Activated gamma-delta T cell treated with Interleukin-2 at 50 U/mL for 16 hours (primary cell): ENCODE data around the gene CLEC3A.
"Not testable (repeated sequence)": the region's sequence is repeated elsewhere in the genome, so short reads cannot be mapped to it uniquely, and the experiment has no call there.

Experiments
- DNase-seq: peaks from one replicate; pipeline ENCODE4 v3.0.0-alpha.2; 2020

Gene CLEC3A, protein sequence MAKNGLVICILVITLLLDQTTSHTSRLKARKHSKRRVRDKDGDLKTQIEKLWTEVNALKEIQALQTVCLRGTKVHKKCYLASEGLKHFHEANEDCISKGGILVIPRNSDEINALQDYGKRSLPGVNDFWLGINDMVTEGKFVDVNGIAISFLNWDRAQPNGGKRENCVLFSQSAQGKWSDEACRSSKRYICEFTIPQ

DNA sequence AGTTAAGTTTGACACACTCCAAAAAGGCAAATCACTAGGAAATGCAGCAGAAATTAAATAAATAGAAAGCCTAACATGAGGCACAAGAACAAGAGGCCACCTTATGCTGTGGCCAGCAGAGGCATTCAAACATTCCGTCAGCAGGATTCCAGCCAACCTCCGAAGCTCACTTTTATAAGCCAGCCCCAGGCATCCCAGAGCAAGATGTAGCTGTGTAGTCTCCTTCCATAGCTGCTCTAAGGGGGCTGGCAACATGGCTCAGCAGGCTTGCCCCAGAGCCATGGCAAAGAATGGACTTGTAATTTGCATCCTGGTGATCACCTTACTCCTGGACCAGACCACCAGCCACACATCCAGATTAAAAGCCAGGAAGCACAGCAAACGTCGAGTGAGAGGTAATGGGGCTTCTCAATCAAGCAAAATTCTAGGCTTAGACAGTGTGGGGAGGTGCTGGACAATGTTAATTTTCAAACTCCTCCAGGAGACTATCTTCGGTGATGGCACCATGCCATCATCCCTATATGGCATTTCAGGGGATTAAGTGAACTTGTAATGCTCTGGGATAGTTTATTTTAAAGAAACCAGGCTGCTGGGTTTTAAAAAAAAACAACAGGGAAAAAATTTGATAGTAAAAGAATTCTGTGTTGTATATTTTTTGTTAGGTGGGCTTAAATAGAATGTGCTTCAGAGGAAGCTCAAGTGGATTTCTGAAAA lies at the start of gene CLEC3A:
Gene CLEC3A (plus strand): TSS at position 202 of the 714 bp plus-strand sequence. CDS start 79 bp downstream, at position 281.
- DNase-seq, result no peak

DNA sequence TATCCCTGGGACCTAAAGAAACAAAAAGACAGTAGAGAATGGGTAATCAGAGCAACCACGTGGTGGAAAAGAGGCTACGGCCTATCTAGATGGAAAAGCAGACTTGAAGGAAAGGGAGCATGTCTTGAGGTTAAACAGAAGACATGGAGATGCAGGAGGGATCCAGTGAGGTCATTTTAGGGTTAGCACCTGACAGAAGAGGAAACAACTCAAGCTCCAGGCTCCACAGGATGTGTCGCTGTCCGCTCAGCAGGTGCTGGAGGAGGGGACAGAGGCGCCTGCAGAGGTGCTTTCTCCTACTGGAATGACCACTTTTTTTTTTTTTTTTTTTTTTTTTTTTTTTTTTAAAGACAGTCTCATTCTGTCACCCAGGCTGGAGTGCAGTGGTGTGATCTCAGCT lies 47.5 kb upstream of the CLEC3A start:
- DNase-seq, result no peak

GRCh38 chr16:77975942-77976341 lies 46.4 kb upstream of the CLEC3A start:
- DNase-seq, result no peak

- no peak for DNase-seq
Measured at GRCh38 chr16:77977339-77977738, 45.0 kb upstream of the CLEC3A start.

- DNase-seq, result no peak
Measured at GRCh38 chr16:77985111-77985510, 37.2 kb upstream of the CLEC3A start.

- DNase-seq, result no peak
Measured at GRCh38 chr16:77986011-77986740, 36.2 kb upstream of the CLEC3A start.

- DNase-seq, result no peak
Measured at GRCh38 chr16:77987810-77988209, 34.5 kb upstream of the CLEC3A start.

GRCh38 chr16:77989846-77990245 lies 32.5 kb upstream of the CLEC3A start:
- no peak for DNase-seq

DNA sequence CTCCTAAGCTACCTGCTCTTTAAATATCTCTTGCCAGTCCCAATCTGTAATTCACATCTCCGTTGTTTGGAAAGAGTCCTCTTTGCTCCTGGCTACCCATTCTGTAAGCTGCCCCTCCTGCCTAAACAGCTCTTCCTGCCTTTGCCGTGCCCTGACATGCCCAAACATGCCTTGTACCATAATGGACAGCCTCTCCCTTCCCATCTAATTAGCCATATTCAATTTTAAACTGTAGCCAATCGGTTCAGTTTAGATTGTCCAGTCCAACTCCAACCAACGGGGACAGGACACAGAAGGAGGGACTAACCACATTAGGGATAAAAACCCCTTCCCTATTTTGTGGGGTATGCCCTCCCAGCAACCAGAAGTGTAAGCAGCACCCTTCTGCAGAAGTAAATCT lies 30.6 kb upstream of the CLEC3A start:
- no peak for DNase-seq

GRCh38 chr16:77992381-77992780 lies 30.0 kb upstream of the CLEC3A start:
- not testable (repeated sequence) for DNase-seq

DNA sequence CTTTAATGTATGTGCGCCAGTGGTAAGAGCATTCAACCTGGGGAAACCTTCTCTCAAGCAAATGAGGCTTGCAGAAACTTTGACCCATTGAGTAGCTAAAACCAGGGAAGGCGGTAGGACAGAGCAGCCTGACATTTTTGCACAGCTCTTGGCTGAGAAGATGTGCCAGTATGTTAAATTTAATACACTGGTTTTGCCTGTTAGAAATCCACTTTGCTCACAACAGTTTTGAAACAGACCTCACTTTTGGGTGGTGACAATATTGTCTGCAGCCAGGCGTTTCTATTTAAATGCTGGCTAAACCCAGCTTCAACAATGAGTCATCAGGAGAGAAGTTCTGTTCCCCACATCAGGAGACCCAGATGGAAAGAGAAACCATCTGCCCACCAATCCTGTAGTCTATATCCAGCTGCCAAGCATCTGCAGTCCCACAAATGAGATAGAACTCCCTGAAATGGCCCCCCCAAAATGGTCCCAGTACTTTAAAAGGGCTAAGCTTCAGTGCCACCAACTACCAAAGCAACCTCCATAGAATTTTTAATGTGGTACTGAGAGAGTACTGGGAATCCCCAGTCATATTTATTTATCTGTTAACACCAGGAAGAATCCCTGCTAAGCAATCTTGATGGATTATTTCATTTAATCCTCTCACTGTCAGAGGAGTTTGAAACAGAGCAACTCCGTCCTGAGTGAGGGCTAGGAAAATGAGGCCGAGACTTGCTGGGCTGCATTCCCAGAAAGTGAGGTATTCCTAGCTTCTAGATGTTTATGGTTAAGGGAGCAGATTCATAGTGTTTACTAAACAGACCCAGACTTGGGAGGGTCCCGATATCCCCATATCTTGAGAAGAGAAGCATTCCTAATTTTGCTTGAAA lies 29.0 kb upstream of the CLEC3A start:
- DNase-seq, result no peak

DNA sequence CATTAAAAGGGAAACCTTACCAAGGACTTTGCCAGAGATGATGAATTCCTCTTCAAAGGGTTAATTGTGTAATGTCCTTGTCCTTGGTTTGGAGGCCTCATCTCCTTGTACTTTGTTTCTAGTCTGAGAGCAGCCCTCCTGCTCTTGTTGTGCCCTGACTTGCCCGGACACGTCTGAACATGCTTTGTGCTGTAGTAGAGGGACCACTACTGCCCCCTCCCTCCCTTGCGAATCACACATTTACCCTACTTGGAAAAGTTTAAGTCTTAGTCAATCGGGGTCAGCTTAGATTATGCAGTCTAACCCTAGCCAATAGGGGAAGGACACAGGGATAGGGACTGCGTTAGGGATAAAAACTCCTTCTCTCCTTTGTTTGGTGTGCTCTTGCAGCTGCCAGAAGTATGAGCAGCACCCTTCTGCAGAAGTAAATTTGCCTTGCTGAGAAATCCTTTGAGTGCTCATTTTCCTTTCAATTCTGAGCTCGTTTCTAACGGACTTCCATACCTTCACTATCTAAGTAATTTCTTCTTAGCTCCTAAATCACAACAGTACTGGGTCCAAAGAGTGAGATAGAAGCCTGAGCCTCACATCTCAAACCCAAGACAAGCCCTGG lies 26.4 kb upstream of the CLEC3A start:
- DNase-seq, result no peak

DNA sequence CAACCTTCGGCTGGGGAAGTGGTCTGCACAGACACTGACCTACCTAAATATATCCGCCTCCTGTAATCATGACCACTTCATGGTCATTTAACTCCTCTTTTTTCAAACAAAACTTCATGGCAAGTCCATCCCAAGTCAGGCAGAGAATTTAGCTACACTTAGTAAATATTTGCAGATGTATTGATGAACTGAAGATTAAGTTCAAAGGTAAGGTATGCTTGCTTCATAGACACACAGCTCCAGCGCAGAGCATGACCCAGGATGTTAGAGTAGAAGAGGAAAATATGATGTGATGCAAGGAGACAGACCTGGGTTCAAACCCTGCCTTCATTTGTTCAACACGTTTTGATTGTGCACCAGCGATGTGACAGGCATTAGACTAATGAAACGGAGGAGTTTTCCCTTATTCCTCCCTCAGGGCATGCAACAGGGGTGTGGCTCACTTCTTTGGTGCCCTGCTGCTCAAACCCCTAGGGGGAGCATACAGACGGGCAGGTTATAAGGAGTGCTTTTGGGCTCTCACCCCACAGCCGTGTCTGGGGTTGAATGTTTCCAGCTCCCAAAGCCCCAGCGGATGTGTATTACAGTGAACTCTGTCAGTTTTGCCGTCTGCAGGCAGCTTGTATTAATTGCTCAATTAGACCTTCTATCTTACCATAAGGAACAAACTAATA lies 23.9 kb upstream of the CLEC3A start:
- DNase-seq, result no peak

- no peak for DNase-seq
Measured at GRCh38 chr16:78001451-78002025, 20.8 kb upstream of the CLEC3A start.

GRCh38 chr16:78002915-78003538 lies 19.3 kb upstream of the CLEC3A start:
- DNase-seq, result peak; percentile 43

- no peak for DNase-seq
Measured at GRCh38 chr16:78004517-78004916, 17.8 kb upstream of the CLEC3A start.

GRCh38 chr16:78005881-78006280 lies 16.5 kb upstream of the CLEC3A start:
- peak; percentile 3 for DNase-seq

DNA sequence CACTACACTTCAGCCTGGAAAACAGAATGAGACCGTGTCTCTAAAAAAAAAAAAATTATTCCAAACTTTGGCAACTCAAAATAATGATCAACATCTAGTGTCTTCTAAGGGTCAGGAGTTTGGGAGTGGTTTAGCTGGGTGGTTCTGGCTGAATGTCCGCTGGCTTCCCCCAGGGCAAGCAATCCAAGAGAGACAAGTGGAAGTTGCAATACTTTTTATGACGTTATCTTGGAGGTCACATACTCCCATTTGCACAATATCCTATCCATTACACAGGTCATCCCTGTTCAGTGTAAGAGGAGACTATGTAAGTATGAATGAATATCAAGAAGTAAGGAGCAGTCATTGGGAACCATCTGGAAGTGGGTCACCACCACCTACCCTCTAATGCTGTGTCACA lies 15.2 kb upstream of the CLEC3A start:
- no peak for DNase-seq

GRCh38 chr16:78024159-78024558 lies 1.8 kb downstream of the CLEC3A start:
- no peak for DNase-seq

DNA sequence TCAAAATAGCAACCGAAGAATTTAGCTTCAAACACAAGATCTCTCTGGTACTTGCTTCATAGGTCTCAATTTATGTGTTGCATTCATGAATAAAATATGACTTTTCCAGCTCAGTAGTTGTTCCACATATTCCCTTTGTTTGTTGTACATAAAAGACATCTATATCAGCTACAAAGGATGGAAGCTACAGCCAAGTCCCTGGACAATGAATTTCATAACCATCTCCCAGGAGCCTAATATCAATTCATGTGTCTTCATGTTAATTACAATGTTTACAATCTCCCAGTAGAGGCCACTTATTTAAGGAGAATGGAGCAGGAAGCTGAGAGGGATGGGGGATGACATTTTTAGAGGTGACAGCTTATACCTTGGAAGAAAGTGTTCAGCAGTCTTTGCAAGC lies 3.3 kb downstream of the CLEC3A start:
- DNase-seq, result no peak

GRCh38 chr16:78028018-78028417 lies 5.7 kb downstream of the CLEC3A start:
- DNase-seq, result no peak
